Kasumi-1 (cell line): ENCODE data around the gene FDXACB1.
A peak's percentile ranks its signal among the peaks of the same experiment; 100 is the strongest.
"Not testable (repeated sequence)": the region's sequence is repeated elsewhere in the genome, so short reads cannot be mapped to it uniquely, and the experiment has no call there.

Experiments
- DNase-seq, 2 experiments: peaks; one replicate each; lab custom pipeline; 2025; lab: John Stamatoyannopoulos, UW

FDXACB1 gene

GRCh38 chr11:111908639-111909305 is 29.8 kb upstream of the FDXACB1 start:
- DNase-seq: no peak

GRCh38 chr11:111906680-111907079 is 27.7 kb upstream of the FDXACB1 start:
- no peak for DNase-seq

- no peak for DNase-seq
Measured at GRCh38 chr11:111905411-111905810, 26.4 kb upstream of the FDXACB1 start.

GRCh38 chr11:111886844-111887243 is 7.9 kb upstream of the FDXACB1 start:
- DNase-seq: no peak

- DNase-seq: no peak
Measured at GRCh38 chr11:111886032-111886431, 7.1 kb upstream of the FDXACB1 start.

GRCh38 chr11:111885053-111885452 is 6.1 kb upstream of the FDXACB1 start:
- not testable (repeated sequence) for DNase-seq

GRCh38 chr11:111882202-111882601 is 3.2 kb upstream of the FDXACB1 start:
- DNase-seq: no peak

GRCh38 chr11:111879637-111879960 is 634 bp upstream of the FDXACB1 start:
- DNase-seq: no peak

- peak in 1 of 2 experiments; percentile 41 for DNase-seq
Measured at GRCh38 chr11:111878385-111878848, 548 bp downstream of the FDXACB1 start.

GRCh38 chr11:111871693-111872161 is 7.2 kb downstream of the FDXACB1 start:
- no peak for DNase-seq

GRCh38 chr11:111870886-111871692 is 7.9 kb downstream of the FDXACB1 start, which contains the start of gene ALG9:
Gene ALG9 (minus strand): TSS chr11:111871581. CDS start chr11:111871482, 99 bp downstream.
- DNase-seq: peak; percentile 69 to 81

GRCh38 chr11:111870522-111870885 is 8.5 kb downstream of the FDXACB1 start:
- peak; percentile 43 to 68 for DNase-seq

GRCh38 chr11:111870113-111870512 is 8.9 kb downstream of the FDXACB1 start:
- no peak for DNase-seq

GRCh38 chr11:111860257-111860656 is 18.7 kb downstream of the FDXACB1 start:
- DNase-seq: no peak

- DNase-seq: no peak
Measured at GRCh38 chr11:111855506-111855905, 23.5 kb downstream of the FDXACB1 start.

- no peak for DNase-seq
Measured at GRCh38 chr11:111852103-111852502, 26.9 kb downstream of the FDXACB1 start.

GRCh38 chr11:111851636-111852035 is 27.3 kb downstream of the FDXACB1 start:
- DNase-seq: peak in 1 of 2 experiments; percentile 59

- no peak for DNase-seq
Measured at GRCh38 chr11:111851067-111851466, 27.9 kb downstream of the FDXACB1 start.

GRCh38 chr11:111849631-111850030 is 29.3 kb downstream of the FDXACB1 start:
- DNase-seq: no peak

- DNase-seq: peak in 1 of 2 experiments; percentile 6
Measured at GRCh38 chr11:111846636-111847035, 32.3 kb downstream of the FDXACB1 start.

GRCh38 chr11:111846063-111846462 is 32.9 kb downstream of the FDXACB1 start:
- no peak for DNase-seq

- no peak for DNase-seq
Measured at GRCh38 chr11:111845276-111846028, 33.5 kb downstream of the FDXACB1 start.
